GM10266 (cell line): ENCODE results near the gene RETREG2.

ENCODE experiments used
- DNase-seq: peaks from one replicate; pipeline ENCODE4 v3.0.0; 2012; ENCODE audit errors: extremely low spot score
- TF ChIP-seq, protein P1 (sequence below): IDR thresholded peaks from 2 replicates; pipeline ENCODE4 v1.5.1; 2012; ENCODE audit warnings: mild to moderate bottlenecking, low read depth; ENCODE audit not compliant: control insufficient read depth, insufficient read depth; ENCODE audit errors: missing control alignments

The RETREG2 gene

DNA sequence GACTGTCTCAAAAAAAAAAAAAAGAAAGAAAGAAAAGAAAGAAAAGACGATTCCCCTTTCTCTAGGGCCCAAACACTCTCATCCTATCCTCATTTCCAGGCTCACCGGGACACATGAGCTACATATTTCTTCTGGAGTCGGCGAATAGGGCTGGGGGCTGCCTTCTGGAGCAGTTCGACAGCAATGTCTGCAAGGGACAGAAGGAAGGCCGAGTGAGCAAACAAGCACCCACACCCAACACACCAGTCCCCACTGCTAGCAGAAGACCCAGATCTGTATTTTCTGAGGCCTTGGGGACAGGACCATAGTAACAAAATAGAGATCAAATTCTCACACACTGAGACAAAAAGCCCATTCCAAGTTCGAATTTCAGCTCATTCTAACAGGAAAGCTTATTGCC is 2.6 kb upstream of the RETREG2 start:
- DNase-seq: no peak
- TF ChIP-seq, protein P1, sequence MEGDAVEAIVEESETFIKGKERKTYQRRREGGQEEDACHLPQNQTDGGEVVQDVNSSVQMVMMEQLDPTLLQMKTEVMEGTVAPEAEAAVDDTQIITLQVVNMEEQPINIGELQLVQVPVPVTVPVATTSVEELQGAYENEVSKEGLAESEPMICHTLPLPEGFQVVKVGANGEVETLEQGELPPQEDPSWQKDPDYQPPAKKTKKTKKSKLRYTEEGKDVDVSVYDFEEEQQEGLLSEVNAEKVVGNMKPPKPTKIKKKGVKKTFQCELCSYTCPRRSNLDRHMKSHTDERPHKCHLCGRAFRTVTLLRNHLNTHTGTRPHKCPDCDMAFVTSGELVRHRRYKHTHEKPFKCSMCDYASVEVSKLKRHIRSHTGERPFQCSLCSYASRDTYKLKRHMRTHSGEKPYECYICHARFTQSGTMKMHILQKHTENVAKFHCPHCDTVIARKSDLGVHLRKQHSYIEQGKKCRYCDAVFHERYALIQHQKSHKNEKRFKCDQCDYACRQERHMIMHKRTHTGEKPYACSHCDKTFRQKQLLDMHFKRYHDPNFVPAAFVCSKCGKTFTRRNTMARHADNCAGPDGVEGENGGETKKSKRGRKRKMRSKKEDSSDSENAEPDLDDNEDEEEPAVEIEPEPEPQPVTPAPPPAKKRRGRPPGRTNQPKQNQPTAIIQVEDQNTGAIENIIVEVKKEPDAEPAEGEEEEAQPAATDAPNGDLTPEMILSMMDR: no peak

DNA sequence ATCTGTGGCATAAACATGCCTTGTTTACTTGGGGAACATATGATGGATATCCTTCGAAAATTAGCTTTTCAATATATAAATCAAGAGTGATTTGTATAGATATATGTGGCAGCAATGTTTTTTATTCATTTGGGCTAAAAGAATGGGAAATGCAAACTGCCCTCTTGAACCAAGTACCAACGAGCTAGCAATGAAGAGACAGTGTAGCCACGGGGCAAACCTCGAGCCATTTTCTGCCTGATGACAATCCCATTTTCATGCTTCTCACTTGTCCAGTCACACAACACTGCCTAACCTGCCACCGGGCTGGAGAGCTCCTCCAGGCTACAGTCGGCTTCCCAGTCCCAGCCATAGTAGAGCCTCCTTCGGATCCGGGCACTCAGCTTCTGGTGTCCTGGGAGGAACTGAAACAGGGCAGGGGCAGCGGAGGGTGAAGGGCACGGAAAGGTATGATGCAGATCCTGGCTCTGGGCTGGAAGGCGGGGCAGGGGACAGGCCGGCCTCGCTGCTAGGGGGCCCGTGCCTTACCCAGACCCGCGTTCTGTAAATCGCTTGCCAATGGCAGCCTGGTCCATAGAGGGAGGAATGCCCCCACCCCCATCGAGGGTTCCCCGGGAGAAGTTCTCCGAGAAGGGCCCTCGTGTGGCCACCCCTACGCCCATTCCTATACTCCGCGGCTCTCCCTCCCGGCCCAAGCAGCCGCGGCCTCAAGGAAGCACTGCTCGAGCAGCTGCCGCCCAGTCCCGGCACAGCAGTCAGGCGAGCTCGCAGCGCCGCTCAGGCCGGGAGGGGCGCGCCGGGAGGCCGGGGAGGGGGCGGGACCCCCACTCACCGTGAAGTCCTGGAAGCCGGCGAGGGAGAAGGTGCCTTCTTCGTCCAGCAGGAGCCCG is 1.9 kb upstream of the RETREG2 start:
- TF ChIP-seq, protein P1: no peak
- peak; percentile 34 for DNase-seq

- TF ChIP-seq, protein P1: no peak
- DNase-seq: peak; percentile 94
Observed at GRCh38 chr2:219176818-219177551, 1.1 kb upstream of the RETREG2 start, which contains the start of gene CNPPD1. CNPPD1 (minus strand) TSS chr2:219176925; CDS start chr2:219176828, 97 bp downstream.

- TF ChIP-seq, protein P1: no peak
- peak; percentile 51 for DNase-seq
Observed at GRCh38 chr2:219178377-219179175, 501 bp downstream of the RETREG2 start.

- DNase-seq: no peak
- TF ChIP-seq, protein P1: no peak
Observed at GRCh38 chr2:219179601-219180465, 1.8 kb downstream of the RETREG2 start.

DNA sequence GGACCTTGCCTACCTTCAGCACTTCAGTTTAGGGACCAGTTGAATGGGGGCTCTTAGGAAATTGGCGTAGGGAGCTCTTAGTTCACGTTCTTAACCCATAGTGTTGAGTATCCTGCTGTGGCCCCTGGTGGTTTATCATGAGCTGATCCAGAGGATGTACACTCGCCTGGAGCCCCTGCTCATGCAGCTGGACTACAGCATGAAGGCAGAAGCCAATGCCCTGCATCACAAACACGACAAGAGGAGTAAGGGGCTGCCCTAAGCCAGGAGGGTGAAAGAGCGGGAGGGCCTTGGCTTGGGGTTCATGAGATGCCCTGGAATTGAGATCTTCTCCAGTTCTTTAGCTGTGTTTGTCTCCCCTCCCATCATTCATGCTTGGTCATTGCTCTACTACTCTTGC is 2.9 kb downstream of the RETREG2 start:
- DNase-seq: no peak
- TF ChIP-seq, protein P1: no peak
